Spleen (tissue), 11 donors: ENCODE results near the gene NECAB3. TPM values are rescaled to one million over a fixed set of nuclear protein-coding genes. Genes with fewer than 3 reads are reported as not detected.

Experiments used
- DNase-seq: peaks from one replicate; pipeline ENCODE4 v3.0.0-alpha.2; 2020
- H3K27ac ChIP-seq, 8 donors: fragments of 200-600 bp; sonication (generic) in 7 of 8; 1 replicate in 4 of 8; 2 replicates in 4 of 8; pipeline versions ENCODE4 v1.5.0 to v1.8.0; 2016 to 2021; ENCODE audit warnings: inconsistent platforms in 4 of 8, mild to moderate bottlenecking in 4 of 8, moderate library complexity in 1 of 8
- H3K27me3 ChIP-seq, 7 donors: fragments of 200-600 bp; sonication (generic) in 6 of 7; replicated peaks in 1 of 7; 1 replicate in 4 of 7; 2 replicates in 3 of 7; pipeline versions ENCODE4 v1.5.0 to v1.8.0; 2016 to 2021; ENCODE audit warnings: inconsistent platforms in 3 of 7, mild to moderate bottlenecking in 1 of 7
- H3K36me3 ChIP-seq, 6 donors: fragments of 200-600 bp; sonication (generic) in 5 of 6; 1 replicate in 4 of 6; 2 replicates in 2 of 6; pipeline versions ENCODE4 v1.5.0 to v1.8.0; 2016 to 2021; ENCODE audit warnings: inconsistent platforms in 2 of 6
- H3K4me1 ChIP-seq, 6 donors: fragments of 200-600 bp; sonication (generic) in 5 of 6; 1 replicate in 3 of 6; 2 replicates in 3 of 6; pipeline versions ENCODE4 v1.5.0 to v1.8.0; 2016 to 2021; ENCODE audit warnings: inconsistent platforms in 3 of 6
- H3K4me3 ChIP-seq, 8 donors: fragments of 200-600 bp; sonication (generic) in 7 of 8; 1 replicate in 4 of 8; 2 replicates in 4 of 8; pipeline versions ENCODE4 v1.5.0 to v1.8.0; 2016 to 2021; ENCODE audit warnings: inconsistent platforms in 4 of 8, mild to moderate bottlenecking in 4 of 8, moderate library complexity in 2 of 8
- H3K9me3 ChIP-seq, 8 donors: fragments of 200-600 bp; sonication (generic) in 7 of 8; 1 replicate in 4 of 8; 2 replicates in 4 of 8; pipeline versions ENCODE4 v1.5.0 to v1.8.0; 2016 to 2021; ENCODE audit warnings: inconsistent platforms in 4 of 8
- CTCF ChIP-seq, 11 experiments: fragments of 200-600 bp in 7 of 11; fragments of 450-650 bp in 4 of 11; sonication (generic) in 4 of 11; IDR thresholded peaks in 8 of 11; conservative IDR thresholded peaks in 3 of 11; 1 replicate in 7 of 11; 2 replicates in 4 of 11; pipeline versions ENCODE4 v1.4.0 to v1.8.0; 2016 to 2021; ENCODE audit warnings: antibody characterized with exemption in 11 of 11, inconsistent platforms in 4 of 11, mild to moderate bottlenecking in 1 of 11
- POLR2A ChIP-seq, 3 donors: fragments of 450-650 bp; IDR thresholded peaks; one replicate each; pipeline ENCODE4 v1.5.1; 2017; ENCODE audit warnings: antibody characterized with exemption in 3 of 3, mild to moderate bottlenecking in 1 of 3
- POLR2AphosphoS5 ChIP-seq, 3 donors: sonication (generic); formaldehyde crosslinking; IDR thresholded peaks; one replicate each; pipeline ENCODE4 v1.5.1; 2017; ENCODE audit warnings: antibody characterized with exemption in 3 of 3
- WGBS, 5 donors: extraction: QIAGEN DNeasy Blood & Tissue Kit in 3 of 5; methylation state at CpG; one replicate each; pipeline versions ENCODE4 v1.1.5 to v1.1.7; 2013 to 2018; 5-methylcytosine and 5-hydroxymethylcytosine counted together
- intact Hi-C: fragments of 100-400 bp; cut with DNase I; formaldehyde crosslinking; loops from one replicate; pipeline ENCODE4 v1.15.0; 2023; ENCODE audit warnings: low total_unique reads
- polyA plus RNA-seq, 3 donors: library from polyadenylated mRNA; stranded (reverse); fragments of 200-250 nt; gene quantifications; one replicate each; pipeline ENCODE4 v1.2.1, GENCODE V29; 2013
- total RNA-seq, 7 donors: library from RNA; depleted of rRNA in 3 of 7; stranded (reverse); fragments of >200 nt in 3 of 7; fragmentation: NEBNext Ultra II Directional in 4 of 7; extraction: Animal tissue kit (Norgen Biotek cat#: 25700) in 4 of 7; gene quantifications; one replicate each; pipeline versions ENCODE4 v1.1.0 to v1.2.1, GENCODE V29; 2016 to 2021
- donor health status: healthy with polysubstance abuse.
- donor health status: DM: no; HTN: no; CAD: no; lungs with moderate emphysema.
- donor health status: DM: no; HTN: no; CAD: no.
- donor health status: Bipolar disorder and iron deficiency.
- donor health status: healthy.
- donor health status: DM: no; HTN: no; CAD: no.
- donor health status: DM: yes; HTN: yes; CAD: no.

Gene NECAB3
- total and polyA plus RNA-seq, 10 donors: 8.6 to 39.0 (median 18.4) TPM

DNA sequence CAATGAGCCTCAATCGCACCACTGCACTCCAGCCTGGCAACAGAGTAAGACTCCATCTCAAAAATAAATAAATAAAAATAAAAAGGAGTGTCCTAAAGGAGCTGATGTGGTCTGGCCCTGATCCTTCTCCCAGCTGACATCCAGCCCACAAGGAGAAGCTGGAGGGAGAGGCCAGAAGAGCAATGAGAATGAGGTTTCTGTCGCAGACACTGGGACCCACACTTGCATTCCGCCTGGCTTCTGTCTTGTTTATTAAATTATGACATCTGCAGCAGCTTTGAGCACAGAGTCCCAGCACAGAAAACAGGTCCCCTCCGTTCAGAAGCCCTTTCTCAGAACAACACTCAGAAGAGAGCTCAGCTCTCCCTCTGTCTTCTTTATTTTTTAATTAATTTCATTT lies 22.2 kb upstream of the NECAB3 start:
- Histone ChIP-seq H3K4me1 (no peaks in the 10 kb centered on the region), H3K27me3 (no peaks in the 10 kb centered on the region), H3K4me3 (no peak overlapping the region), H3K9me3 (peaks cover 0 to 13% (median 0%) of the 10 kb centered on the region in 8 donors), H3K27ac (no peak overlapping the region), H3K36me3 (no peaks in the 10 kb centered on the region)
- intact Hi-C loops: no loop called here
- no peak for DNase-seq
- WGBS, 5 donors: 85 to 96% (median 90%) methylated on average over 4 of the region's 4 CpGs
- TF ChIP-seq POLR2AphosphoS5 (IDR thresholded peaks at IDR 0.05) (no peak), CTCF (IDR thresholded peaks at IDR 0.05 in 8 of 11, conservative IDR thresholded peaks at IDR 0.05 in 3 of 11) (no peak), POLR2A (IDR thresholded peaks at IDR 0.05) (no peak)

GRCh38 chr20:33694639-33695012 lies 20.4 kb upstream of the NECAB3 start:
- Histone ChIP-seq H3K4me3 (no peak overlapping the region), H3K4me1 (peaks cover 0 to 11% (median 5%) of the 10 kb centered on the region in 6 donors), H3K27me3 (no peaks in the 10 kb centered on the region), H3K36me3 (no peaks in the 10 kb centered on the region), H3K9me3 (peaks cover 0 to 5% (median 0%) of the 10 kb centered on the region in 8 donors), H3K27ac (no peak overlapping the region)
- WGBS, 5 donors: 72 to 93% (median 89%) methylated on average over 3 to 6 of the region's 6 CpGs
- intact Hi-C loops: no loop called here
- TF ChIP-seq POLR2A (IDR thresholded peaks at IDR 0.05) (no peak), CTCF (IDR thresholded peaks at IDR 0.05 in 8 of 11, conservative IDR thresholded peaks at IDR 0.05 in 3 of 11) (no peak), POLR2AphosphoS5 (IDR thresholded peaks at IDR 0.05) (no peak)
- DNase-seq: no peak

DNA sequence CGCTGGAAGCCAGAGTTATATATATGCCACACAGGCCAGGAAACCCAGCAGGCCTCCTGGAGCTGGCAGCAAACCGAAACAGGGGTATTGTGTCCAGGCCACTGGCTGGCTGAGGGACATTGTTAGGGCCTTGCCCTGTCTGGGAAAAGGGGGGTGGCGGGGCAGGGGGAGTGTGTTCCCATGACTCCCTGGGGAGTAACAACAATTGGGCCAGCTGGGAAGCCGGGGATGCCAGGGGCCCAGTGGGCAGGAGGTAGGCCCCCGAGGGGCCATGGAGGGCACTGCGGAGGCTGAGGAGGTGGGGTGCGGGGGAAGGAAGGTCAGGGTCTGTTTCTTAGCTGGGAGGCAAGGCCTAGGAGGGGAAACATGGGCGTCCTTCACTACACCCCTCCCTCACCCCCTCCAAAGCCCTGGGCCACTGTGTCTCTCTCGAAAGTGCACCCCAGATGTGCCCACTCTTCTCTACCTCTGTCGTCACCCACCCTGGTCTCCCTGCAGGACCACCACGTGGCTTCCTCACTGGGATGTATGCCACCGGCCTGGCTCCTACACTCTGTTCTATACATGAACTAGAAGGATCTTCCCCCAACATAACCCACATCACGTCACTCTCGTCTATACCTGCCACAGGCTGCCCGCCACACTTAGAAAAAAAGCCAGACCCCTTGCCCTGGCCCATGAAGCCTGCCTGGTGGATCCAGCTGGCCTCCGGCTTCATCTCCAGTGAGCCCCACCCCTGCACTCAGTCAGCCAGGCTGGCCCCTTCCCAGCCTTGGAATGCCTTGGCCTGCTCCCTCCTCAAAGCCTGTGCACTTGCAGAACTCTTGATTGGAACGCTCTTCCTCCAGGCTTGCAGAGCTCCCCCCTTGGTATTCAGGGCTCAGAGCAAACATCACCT lies 19.8 kb upstream of the NECAB3 start:
- peaks cover 0 to 18% (median 7%) of the 10 kb centered on the region in 6 donors for H3K4me1 ChIP-seq
- no peak for DNase-seq
- H3K27ac ChIP-seq: peak overlapping the region in 2 of 8 donors; percentile 13 to 30
- no peaks in the 10 kb centered on the region for H3K36me3 ChIP-seq
- no peaks in the 10 kb centered on the region for H3K27me3 ChIP-seq
- intact Hi-C loops: no loop called here
- H3K4me3 ChIP-seq: no peak overlapping the region
- 83 to 91% (median 83%) methylated on average over 15 to 17 of the region's 17 CpGs for WGBS, 5 donors
- TF ChIP-seq CTCF (IDR thresholded peaks at IDR 0.05 in 8 of 11, conservative IDR thresholded peaks at IDR 0.05 in 3 of 11) (no peak), POLR2AphosphoS5 (IDR thresholded peaks at IDR 0.05) (no peak), POLR2A (IDR thresholded peaks at IDR 0.05) (no peak)
- H3K9me3 ChIP-seq: peaks cover 0 to 5% (median 0%) of the 10 kb centered on the region in 8 donors

DNA sequence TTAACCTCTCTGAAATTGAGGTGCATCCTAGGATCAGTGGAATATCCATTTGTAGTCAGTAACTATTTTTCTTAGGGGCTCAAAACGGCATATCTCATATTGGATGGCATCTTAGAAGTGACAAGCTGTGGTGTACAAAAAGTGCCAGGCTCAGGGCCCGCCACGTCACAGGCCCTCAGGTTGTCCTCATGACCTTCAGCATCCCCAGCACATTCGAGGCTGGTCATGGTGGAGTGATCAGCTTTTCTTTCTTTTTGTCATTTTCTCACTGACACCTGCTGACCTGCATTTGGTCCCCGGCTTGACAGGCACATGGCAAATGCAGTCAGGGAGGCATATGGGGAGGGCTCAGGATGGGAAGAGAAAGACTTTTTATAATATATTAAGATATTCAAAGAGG lies 19.1 kb upstream of the NECAB3 start:
- Histone ChIP-seq H3K27ac (no peak overlapping the region), H3K9me3 (peaks cover 0 to 2% (median 0%) of the 10 kb centered on the region in 8 donors), H3K27me3 (no peaks in the 10 kb centered on the region), H3K4me3 (no peak overlapping the region), H3K4me1 (peaks cover 0 to 25% (median 9%) of the 10 kb centered on the region in 6 donors), H3K36me3 (no peaks in the 10 kb centered on the region)
- 81 to 83% (median 82%) methylated on average over 5 of the region's 5 CpGs for WGBS, 5 donors
- TF ChIP-seq POLR2A (IDR thresholded peaks at IDR 0.05) (no peak), CTCF (IDR thresholded peaks at IDR 0.05 in 8 of 11, conservative IDR thresholded peaks at IDR 0.05 in 3 of 11) (no peak), POLR2AphosphoS5 (IDR thresholded peaks at IDR 0.05) (no peak)
- intact Hi-C loops: no loop called here
- DNase-seq: no peak
